Stimulated activated CD8-positive, alpha-beta memory T cell treated with anti-CD3 and anti-CD28 coated beads, Interleukin-12 subunit alpha, Interleukin-12 subunit beta, amount 100 ng/mL, for 24 hours (primary cell): ENCODE results near the gene GAS1.

Experiments
- DNase-seq: peaks from one replicate; pipeline ENCODE4 v3.0.0-alpha.2; 2020; ENCODE audit errors: extremely low read depth

The GAS1 gene

DNA sequence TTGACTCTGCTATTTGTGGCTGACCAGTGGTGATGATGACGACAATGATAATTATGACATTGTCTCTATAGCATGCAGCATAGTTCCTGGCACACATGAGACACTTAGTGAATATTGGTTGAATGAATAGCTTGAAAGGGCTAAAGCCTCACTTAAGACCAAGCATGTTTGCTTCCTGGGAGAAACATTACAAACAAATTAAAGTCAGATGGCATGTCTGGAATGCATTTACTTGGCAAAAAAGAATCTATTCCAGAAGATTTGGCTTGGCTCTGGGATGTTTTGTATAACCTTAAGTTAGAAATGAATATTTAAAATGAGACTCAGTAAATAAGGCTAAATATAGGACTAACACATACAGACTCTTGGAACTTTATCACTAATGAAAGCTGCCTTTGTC lies 21.6 kb downstream of the GAS1 start:
- DNase-seq: no peak

DNA sequence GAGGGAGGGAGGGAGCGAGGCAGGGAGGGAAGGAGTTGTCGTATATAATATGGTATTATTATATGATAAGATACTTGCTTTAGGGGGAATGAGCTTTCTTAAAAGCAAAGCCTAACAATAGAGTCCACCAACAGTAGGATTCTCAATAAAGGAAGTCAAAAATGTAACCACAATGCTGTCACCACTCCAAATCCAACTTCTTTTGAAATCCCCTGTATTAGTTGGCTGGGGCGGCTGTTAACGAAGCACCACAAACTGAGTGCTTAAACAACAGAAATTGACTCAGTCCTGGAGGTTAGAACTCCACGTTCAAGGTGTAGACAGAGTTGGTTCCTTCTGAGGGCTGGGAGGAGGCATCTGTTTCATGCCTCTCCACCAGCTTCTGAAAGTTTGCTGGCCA lies 23.1 kb downstream of the GAS1 start:
- DNase-seq: no peak

GRCh38 chr9:86921151-86921923 lies 26.0 kb downstream of the GAS1 start:
- DNase-seq: no peak

DNA sequence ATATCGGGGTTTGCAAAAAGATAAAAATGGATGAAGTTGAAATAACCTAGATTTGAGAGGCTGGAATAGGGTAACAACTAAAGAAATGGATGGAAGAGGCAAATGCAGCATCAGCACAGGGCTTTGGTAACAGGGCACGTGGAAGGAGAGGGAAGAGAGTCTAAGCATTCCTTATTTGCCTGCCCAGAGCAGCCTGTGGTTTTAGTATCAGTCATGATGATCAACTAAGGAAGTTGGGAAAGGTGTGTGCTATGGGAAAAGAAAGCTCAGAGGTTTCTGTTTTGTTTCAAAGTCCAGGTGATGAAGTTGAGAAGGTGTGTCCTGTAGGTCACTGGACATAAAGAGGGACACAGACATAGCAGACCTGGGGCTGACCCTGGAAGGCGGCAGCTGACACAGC lies 28.8 kb downstream of the GAS1 start:
- no peak for DNase-seq

DNA sequence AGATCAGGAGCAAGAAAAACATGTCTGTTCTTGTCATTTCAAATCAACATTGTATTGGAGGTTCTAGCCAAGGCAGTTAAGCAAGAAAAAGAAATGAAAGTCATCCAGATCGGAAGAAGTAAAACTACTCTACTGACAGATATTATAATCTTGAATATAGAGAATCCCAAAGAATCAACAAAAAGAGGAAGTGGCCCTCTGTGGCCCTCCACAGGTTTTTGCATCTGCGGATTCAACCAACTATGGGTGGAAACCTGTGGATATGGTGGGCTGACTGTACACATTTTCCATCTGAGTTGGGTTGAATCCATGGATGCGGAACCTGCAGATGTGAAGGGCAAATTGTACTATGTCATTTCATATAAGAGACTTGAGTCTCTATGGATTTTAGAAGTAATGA lies 35.1 kb downstream of the GAS1 start:
- DNase-seq: no peak

GRCh38 chr9:86909388-86909787 lies 37.9 kb downstream of the GAS1 start:
- no peak for DNase-seq

GRCh38 chr9:86908261-86908660 lies 39.0 kb downstream of the GAS1 start:
- DNase-seq: no peak

DNA sequence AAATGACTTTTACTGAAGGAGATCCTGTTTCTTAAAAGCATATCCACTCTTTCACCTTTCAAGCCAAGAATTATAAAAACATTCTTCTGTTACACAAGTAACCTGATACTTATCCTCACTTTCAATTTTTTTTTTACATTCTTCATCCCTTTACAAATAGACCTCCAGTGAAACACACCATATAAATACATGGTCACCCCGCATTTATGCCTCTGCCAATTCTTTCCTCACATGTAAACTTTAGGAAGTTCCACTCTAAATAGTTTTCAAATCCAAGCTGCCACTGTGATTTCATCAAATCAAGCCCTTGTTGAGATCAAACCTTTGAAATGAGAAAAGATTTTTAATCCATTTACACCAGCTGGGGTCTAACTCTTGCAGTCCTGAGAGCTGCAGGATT lies 40.0 kb downstream of the GAS1 start:
- DNase-seq: no peak

DNA sequence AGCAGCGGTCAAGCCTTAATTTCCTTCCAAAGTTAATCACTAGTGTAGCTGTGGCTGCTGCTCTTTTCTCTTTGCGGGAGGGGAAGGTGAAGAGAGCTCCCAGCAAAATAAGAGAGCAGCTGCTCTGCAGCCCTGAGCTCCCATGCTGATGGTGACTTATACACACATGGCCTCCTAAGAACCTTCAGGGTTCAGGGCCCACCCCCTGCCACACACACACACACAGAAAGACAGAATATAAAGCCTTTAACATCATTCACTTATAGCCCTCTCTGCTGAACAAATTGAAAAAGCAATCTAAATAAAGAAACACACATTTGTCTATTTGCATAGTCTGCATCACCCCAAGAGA lies 43.6 kb downstream of the GAS1 start:
- DNase-seq: no peak

- DNase-seq: no peak
These were observed 44.1 kb downstream of the GAS1 start for GRCh38 chr9:86902991-86903733.

- DNase-seq: no peak
These were observed 44.7 kb downstream of the GAS1 start for GRCh38 chr9:86902586-86902985.

DNA sequence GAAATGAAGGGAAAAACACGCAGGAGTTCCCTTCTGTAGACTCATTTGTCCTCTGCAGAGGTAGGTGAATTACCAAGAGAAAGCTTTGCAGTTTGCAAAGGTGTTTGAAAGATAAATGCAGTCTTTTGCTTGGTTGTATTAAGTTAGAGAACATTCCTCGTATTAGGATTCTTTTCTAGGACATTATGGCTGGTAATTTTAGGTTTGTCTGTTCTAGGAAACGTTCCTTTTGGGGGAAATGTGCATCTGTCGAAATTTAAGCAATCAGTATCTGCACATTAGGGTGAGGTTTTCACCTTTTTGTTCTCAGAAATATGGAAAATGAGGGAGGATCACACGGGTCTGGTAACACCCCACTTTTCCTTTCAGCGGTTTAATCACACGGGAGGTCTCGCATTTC lies 45.1 kb downstream of the GAS1 start:
- DNase-seq: no peak

DNA sequence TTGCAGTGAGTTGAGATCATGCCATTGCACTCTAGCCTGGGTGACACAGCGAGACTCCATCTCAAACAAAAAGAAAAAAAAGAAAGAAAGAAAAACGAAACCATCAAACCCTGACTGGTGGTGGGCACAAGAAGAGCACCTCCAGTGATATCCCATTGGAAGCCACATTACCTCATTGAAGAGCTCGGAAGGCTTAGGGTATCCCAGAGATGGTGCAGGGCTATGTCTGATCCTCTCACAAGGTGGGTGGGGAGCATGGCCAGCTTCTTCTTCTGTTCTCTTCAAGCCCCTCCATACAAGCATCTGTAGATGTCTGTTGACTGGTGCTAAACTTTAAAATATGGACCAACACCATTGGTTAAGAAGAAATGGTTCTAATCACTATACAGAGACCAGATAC lies 45.8 kb downstream of the GAS1 start:
- no peak for DNase-seq
